GM12865 (cell line): Measurements from ENCODE around the gene LIN37.
"Not testable (repeated sequence)": the region's sequence is repeated elsewhere in the genome, so short reads cannot be mapped to it uniquely, and the experiment has no call there.

Experiments
- DNase-seq: peaks from one replicate; pipeline ENCODE4 v3.0.0; 2010; ENCODE audit warnings: low read depth
- H3K4me3 ChIP-seq: 2 replicates; pipeline ENCODE4 v1.5.1; 2011; ENCODE audit warnings: mild to moderate bottlenecking, low read depth, low read length, control low read depth
- CTCF ChIP-seq: IDR thresholded peaks from 2 replicates; pipeline ENCODE4 v1.5.1; 2011; ENCODE audit warnings: low read length, control low read depth, low read depth, inconsistent platforms; ENCODE audit not compliant: insufficient read depth; ENCODE audit errors: missing control alignments

LIN37 gene

DNA sequence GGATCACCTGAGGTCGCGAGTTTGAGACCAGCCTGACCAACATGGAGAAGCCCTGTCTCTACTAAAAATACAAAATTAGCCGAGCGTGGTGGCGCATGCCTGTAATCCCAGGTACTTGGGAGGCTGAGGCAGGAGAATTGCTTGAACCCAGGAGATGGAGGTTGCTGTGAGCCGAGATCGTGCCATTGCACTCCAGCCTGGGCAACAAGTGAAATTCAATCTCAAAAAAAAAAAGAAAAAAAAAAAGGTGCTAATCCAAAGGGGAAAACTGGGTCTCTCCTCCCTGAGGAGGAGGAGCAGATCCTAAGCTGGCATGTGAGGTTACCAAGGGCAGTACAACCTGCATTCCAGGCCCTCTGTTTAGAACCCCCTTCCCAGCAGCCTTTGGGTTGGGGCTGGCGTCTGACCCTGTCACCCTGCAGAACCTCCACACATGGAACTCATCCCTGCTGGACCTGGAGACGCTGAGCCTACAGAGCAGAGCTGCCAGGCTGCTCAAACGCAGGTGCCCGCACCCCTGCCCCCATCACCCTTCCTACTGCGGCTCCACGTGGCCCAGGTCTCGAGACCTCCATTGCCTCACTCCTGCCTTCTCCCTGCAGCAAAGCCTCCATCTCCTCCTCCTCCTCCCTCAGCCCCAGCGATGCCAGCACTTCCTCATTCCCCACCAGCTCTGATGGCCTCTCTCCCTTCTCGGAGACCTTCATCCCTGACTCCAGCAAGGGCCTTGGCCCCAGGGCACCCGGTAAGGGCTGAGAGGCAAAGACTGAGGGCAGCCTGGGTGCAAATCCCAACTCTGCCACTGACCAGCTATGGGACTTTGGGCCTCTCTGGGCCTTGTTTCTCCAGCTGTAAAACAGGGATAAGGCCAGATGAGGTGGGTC is 16.3 kb downstream of the LIN37 start:
- H3K4me3 ChIP-seq, result no peak overlapping the region
- no peak for DNase-seq
- TF ChIP-seq CTCF, result no peak

- H3K4me3 ChIP-seq, result no peak overlapping the region
- DNase-seq, result no peak
- no peak for TF ChIP-seq CTCF
Measured at GRCh38 chr19:35766571-35767104, 18.3 kb downstream of the LIN37 start.

GRCh38 chr19:35767288-35768081 is 19.1 kb downstream of the LIN37 start:
- TF ChIP-seq CTCF, result no peak
- no peak for DNase-seq
- no peak overlapping the region for H3K4me3 ChIP-seq

DNA sequence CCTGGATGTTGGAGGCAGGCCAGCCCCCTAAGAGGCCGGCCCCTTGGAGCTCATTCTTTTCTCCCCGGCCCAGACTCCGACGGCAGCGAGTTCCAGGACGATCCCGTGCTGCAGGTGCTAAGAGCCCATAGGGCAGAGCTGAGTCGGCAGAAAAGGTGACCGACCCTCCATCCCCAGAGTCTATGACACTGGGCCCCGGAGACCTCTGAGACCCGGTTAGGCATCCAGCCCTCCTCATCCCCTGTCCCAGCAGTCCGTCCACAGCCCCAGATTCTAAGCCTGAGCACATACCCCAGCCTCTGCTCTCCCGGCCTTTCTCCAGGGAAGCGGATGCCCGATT is 19.7 kb downstream of the LIN37 start:
- no peak for TF ChIP-seq CTCF
- DNase-seq, result no peak
- no peak overlapping the region for H3K4me3 ChIP-seq

DNA sequence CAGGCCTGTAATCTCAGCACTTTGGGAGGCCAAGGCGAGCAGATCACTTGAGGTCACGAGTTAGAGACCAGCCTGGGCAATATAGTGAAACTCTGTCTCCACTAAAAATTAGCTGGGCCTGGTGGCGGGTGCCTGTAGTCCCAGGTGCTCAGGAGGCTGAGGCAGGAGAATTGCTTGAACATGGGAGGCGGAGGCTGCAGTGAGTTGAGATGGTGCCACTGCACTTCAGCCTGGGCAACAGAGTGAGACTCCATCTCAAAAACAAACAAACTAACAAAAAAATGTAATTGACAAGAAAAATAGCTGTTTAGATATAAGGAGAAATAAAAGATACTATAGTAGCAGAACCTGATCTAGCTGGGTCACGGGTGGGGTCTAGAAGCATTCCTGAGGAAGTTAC is 24.0 kb downstream of the LIN37 start:
- H3K4me3 ChIP-seq, DNase-seq: not testable (repeated sequence)

DNA sequence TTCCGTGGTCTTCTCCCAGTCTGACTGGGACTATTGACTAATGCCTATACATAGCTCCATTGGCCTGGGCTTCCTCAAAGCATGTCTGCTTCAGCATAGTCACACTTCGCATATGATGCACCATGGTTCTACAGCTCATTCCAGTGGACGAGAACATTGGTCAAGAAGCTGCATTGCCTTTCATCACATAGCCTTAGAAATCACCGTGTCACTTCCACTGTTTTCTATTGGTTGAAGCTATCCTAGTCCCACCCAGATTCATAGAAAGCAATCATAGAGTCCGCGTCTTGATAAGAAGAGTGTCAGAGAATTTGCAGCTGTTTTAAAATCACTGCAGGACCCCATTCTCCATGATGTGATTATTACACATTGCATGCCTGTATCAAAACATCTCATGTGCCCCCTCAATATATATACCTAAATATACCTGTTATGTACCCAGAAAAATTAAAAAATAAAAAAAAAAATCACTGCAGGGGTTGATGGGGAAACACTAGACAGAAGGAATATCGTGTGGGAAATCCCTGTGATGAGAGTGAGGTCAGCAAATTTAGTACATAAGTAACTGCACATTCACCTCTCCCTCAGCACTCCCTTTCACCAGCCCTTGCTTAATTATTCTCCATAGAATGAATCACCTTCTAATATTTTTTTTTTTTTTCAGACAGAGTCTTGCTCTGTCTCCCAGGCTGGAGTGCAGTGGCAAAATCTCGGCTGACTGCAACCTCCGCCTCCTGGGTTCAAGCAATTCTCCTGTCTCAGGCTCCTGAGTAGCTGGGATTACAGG is 24.8 kb downstream of the LIN37 start:
- no peak overlapping the region for H3K4me3 ChIP-seq
- no peak for DNase-seq
- no peak for TF ChIP-seq CTCF
